Stomach (tissue), 4 donors: Measurements from ENCODE around the gene UGT1A10.
"Not testable (repeated sequence)": the region's sequence is repeated elsewhere in the genome, so short reads cannot be mapped to it uniquely, and the experiment has no call there.

Source experiments
- CTCF ChIP-seq, 7 experiments: fragments of 450-650 bp in 4 of 7; fragments of 200-600 bp in 3 of 7; sonication (generic) in 3 of 7; IDR thresholded peaks; one replicate each; pipeline ENCODE4 v1.5.1; 2016 to 2019; ENCODE audit warnings: antibody characterized with exemption in 7 of 7, control low read depth in 2 of 7, mild to moderate bottlenecking in 1 of 7
- EP300 ChIP-seq: sonication (generic); formaldehyde crosslinking; IDR thresholded peaks from one replicate; pipeline ENCODE4 v1.6.1; 2017; ENCODE audit warnings: antibody characterized with exemption
- POLR2A ChIP-seq, 4 donors: fragments of 450-650 bp; IDR thresholded peaks; one replicate each; pipeline ENCODE4 v1.6.1; 2016; ENCODE audit warnings: antibody characterized with exemption in 4 of 4, control low read depth in 2 of 4, mild to moderate bottlenecking in 1 of 4, moderate library complexity in 1 of 4
- POLR2AphosphoS5 ChIP-seq, 3 donors: sonication (generic); formaldehyde crosslinking; IDR thresholded peaks; one replicate each; pipeline ENCODE4 v1.6.1; 2016; ENCODE audit warnings: antibody characterized with exemption in 3 of 3

GRCh38 chr2:233736868-233737653, 100.8 kb downstream of the UGT1A10 start:
- TF ChIP-seq CTCF (IDR thresholded peaks at IDR 0.05); EP300; POLR2A (IDR thresholded peaks at IDR 0.05); POLR2AphosphoS5 (IDR thresholded peaks at IDR 0.05): not testable (repeated sequence)
